Heart right ventricle (tissue), 16 donors: Measurements from ENCODE around the gene ASXL3. TPM values are rescaled to one million over a fixed set of nuclear protein-coding genes. Genes with fewer than 3 reads are reported as not detected.

ENCODE experiments used
- ATAC-seq, 8 donors: fragments of 200-7000 bp; cut with Tn5 transposase; one replicate each; pipeline ENCODE4 v1.9.1; 2020; ENCODE audit warnings: mild to moderate bottlenecking in 8 of 8, moderate library complexity in 8 of 8, moderate number of reproducible peaks in 1 of 8
- DNase-seq, 2 donors: peaks; one replicate each; pipeline ENCODE4 v3.0.0-alpha.2; 2020
- H3K27ac ChIP-seq, 10 donors: fragments of 200-600 bp; sonication (generic) in 2 of 10; one replicate each; pipeline versions ENCODE4 v1.5.0 to v1.8.0; 2020 to 2022; ENCODE audit warnings: mild to moderate bottlenecking in 3 of 10
- H3K27me3 ChIP-seq, 7 donors: fragments of 200-600 bp; one replicate each; pipeline ENCODE4 v1.8.0; 2021 to 2022; ENCODE audit warnings: mild to moderate bottlenecking in 2 of 7
- H3K36me3 ChIP-seq, 9 donors: fragments of 200-600 bp; sonication (generic) in 1 of 9; one replicate each; pipeline versions ENCODE4 v1.5.0 to v1.8.0; 2020 to 2022; ENCODE audit warnings: mild to moderate bottlenecking in 2 of 9
- H3K4me1 ChIP-seq, 9 donors: fragments of 200-600 bp; sonication (generic) in 1 of 9; one replicate each; pipeline versions ENCODE4 v1.5.0 to v1.8.0; 2020 to 2022; ENCODE audit warnings: mild to moderate bottlenecking in 4 of 9
- H3K4me3 ChIP-seq, 10 donors: fragments of 200-600 bp; sonication (generic) in 2 of 10; one replicate each; pipeline versions ENCODE4 v1.5.0 to v1.8.0; 2020 to 2022; ENCODE audit warnings: mild to moderate bottlenecking in 7 of 10, moderate library complexity in 2 of 10
- H3K9me3 ChIP-seq, 11 donors: fragments of 200-600 bp in 10 of 11; sonication (generic) in 2 of 11; one replicate each; pipeline versions ENCODE4 v1.5.0 to v1.8.0; 2013 to 2022; ENCODE audit warnings: mild to moderate bottlenecking in 2 of 11, control low read depth in 1 of 11, moderate library complexity in 1 of 11
- CTCF ChIP-seq, 9 donors: fragments of 200-600 bp; sonication (generic) in 2 of 9; IDR thresholded peaks; one replicate each; pipeline versions ENCODE4 v1.5.0 to v1.8.0; 2021 to 2022; ENCODE audit warnings: antibody characterized with exemption in 9 of 9, mild to moderate bottlenecking in 5 of 9, moderate library complexity in 1 of 9
- WGBS, 2 donors: extraction: QIAGEN DNeasy Blood & Tissue Kit; methylation state at CpG; one replicate each; pipeline ENCODE4 v1.1.7; 2013; ENCODE audit warnings: inconsistent platforms in 1 of 2; 5-methylcytosine and 5-hydroxymethylcytosine counted together
- intact Hi-C, 10 donors: fragments of 100-400 bp; cut with DNase I; formaldehyde crosslinking; loops; one replicate each; pipeline versions ENCODE4 v1.11.1 to v1.14.2; 2022
- polyA plus RNA-seq, 2 donors: library from polyadenylated mRNA; stranded (reverse); fragments of 200-250 nt; gene quantifications; one replicate each; pipeline ENCODE4 v1.2.3, GENCODE V29; 2013
- total RNA-seq, 10 donors: library from RNA; stranded (reverse); fragmentation: NEBNext Ultra II Directional in 3 of 10; extraction: Animal tissue kit (Norgen Biotek cat#: 25700) in 3 of 10; gene quantifications; one replicate each; pipeline versions ENCODE4 v1.2.1 to v1.2.4, GENCODE V29; 2021 to 2023
- donor health status: Arrhythmogenic right ventricular cardiomyopathy.
- donor health status: ischemic (EF 13 %, LVEDD 7.1; RV severe dilation, severe dysfunction).
- donor health status: healthy with polysubstance abuse.
- donor health status: DM: no; HTN: yes; CAD: no.
- donor health status: DM: no; HTN: no; CAD: no.
- donor health status: ischemic (EF 25% LVEDD 6.9; RV normal size, moderate dysfunction).
- donor health status: ischemic (EF 25% LVEDD 5.7; RV mildly dilated, moderate dysfunction).
- donor health status: healthy.
- donor health status: DM: yes; HTN: yes; CAD: no.
- donor health status: Ischemic cardiomyopathy.
- donor health status: ischemic (EF 35%, LVEDD 5.7; RV mildly dilated, moderate dysfunction).
- donor health status: nonischemic (EF 11% LVEDD 7.7; RV severe dilation, severe dysfunction).
- donor health status: DM: yes; HTN: yes; CAD: no.
- donor health status: PGD.
- donor health status: ischemic (EF 29% LVEDD 5.4; RV normal size, mild dysfunction).
- donor health status: nonischemic (EF 23%, LVEDD 6.1; RV moderate dilation, normal function).

Gene ASXL3
- total and polyA plus RNA-seq, 12 donors: 0.12 to 8.1 (median 4.3) TPM

DNA sequence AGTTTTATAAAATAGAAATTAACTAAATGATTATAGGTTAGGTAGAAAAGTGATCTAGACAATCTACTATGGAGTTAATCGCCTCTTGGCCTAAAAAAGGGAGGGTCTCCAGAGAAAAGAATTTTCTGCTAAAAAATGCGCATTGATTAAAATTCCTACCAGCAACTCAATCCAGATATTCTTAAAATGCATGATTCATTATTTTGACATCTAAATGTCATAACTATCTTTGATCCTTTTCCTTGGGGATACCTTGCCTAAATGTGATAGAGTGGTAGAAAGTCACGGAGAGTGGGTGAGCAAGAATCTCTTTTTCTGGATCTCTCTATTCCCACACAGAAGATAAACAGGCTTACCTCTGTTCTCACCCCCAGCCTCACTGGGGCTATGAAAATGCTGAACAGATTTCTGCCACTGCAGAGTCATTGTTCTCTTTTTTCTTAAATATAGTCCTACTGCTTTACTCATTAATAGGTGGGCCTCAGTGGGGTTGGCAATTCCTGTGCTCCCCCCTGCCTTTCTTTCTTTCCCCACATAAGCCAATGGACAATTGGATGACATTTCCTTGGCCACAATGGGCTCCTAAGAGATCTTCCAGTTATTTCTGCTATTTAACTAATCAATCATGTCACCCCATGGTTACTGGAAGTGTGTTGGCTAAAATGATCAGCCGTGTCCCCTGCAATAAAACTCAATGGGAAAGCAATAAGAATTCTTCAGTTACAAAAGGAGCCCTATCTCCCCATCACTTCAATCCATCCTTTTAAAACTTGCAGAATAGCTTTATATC, 5.8 kb upstream of the ASXL3 start:
- H3K9me3 ChIP-seq: peaks cover 0 to 7% (median 0%) of the 10 kb centered on the region in 11 donors
- ATAC-seq (no peak), DNase-seq (no peak)
- intact Hi-C loops: no loop called here
- 94 to 98% methylated on average over 4 of the region's 4 CpGs for WGBS, 2 donors
- no peak for TF ChIP-seq CTCF (IDR thresholded peaks at IDR 0.05)
- H3K4me3 ChIP-seq: no peak overlapping the region
- H3K4me1 ChIP-seq: peaks cover 0 to 5% (median 0%) of the 10 kb centered on the region in 9 donors
- no peak overlapping the region for H3K27ac ChIP-seq
- peaks cover 0 to 10% (median 0%) of the 10 kb centered on the region in 7 donors for H3K27me3 ChIP-seq
- H3K36me3 ChIP-seq: no peaks in the 10 kb centered on the region

DNA sequence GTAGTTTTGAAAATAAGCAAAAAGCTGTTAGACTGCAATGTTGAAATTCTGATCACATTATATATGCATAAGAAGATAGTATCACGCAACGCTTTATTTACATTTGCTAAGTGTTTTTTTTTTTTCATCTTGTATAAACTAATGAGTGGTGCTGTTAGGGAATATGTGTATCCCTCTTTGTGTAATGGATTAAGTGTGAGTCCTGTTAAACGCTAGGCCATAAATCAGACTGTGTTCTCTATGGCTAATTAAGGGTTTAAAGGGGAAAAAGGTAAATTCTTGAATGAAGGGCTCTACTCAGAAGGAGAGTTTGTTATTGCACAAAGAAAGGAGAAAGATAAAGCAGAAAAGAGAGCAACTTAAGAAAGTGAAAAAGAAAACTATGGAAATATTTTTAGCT, 4.8 kb upstream of the ASXL3 start:
- no peak overlapping the region for H3K4me3 ChIP-seq
- peaks cover 0 to 17% (median 0%) of the 10 kb centered on the region in 7 donors for H3K27me3 ChIP-seq
- TF ChIP-seq CTCF (IDR thresholded peaks at IDR 0.05): no peak
- H3K4me1 ChIP-seq: peaks cover 0 to 10% (median 0%) of the 10 kb centered on the region in 9 donors
- H3K36me3 ChIP-seq: no peaks in the 10 kb centered on the region
- 96 to 98% methylated on average over 3 of the region's 3 CpGs for WGBS, 2 donors
- ATAC-seq: no peak
- intact Hi-C loops: no loop called here
- H3K27ac ChIP-seq: no peak overlapping the region
- DNase-seq: no peak
- no peaks in the 10 kb centered on the region for H3K9me3 ChIP-seq

DNA sequence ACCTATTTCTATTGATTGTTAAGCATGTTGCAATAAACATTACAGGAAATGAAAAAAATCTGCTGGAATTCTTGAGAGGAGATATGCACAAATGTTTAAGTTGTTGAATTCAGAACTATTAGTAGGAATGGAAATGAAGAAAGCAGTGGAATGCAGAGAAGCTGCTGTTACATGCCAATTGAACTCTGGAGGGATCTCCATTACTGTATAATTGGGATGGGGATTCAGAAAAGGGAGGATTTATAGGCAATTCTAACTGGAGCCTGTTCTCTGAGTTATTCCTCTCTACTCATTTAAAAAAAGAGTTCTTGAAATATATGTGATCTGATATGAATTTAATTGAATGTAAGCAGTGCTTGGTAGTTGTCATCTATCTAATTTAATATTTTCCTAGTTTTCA, 2.6 kb upstream of the ASXL3 start:
- peaks cover 0 to 35% (median 0%) of the 10 kb centered on the region in 7 donors for H3K27me3 ChIP-seq
- TF ChIP-seq CTCF (IDR thresholded peaks at IDR 0.05): no peak
- ATAC-seq (no peak), DNase-seq (no peak)
- intact Hi-C loops: no loop called here
- H3K9me3 ChIP-seq: no peaks in the 10 kb centered on the region
- H3K4me3 ChIP-seq: no peak overlapping the region
- peaks cover 0 to 10% (median 0%) of the 10 kb centered on the region in 9 donors for H3K4me1 ChIP-seq
- H3K27ac ChIP-seq: no peak overlapping the region
- no peaks in the 10 kb centered on the region for H3K36me3 ChIP-seq

GRCh38 chr18:33576999-33577646, 896 bp upstream of the ASXL3 start:
- WGBS, 2 donors: 11 to 14% methylated on average over 5 of the region's 5 CpGs
- peak overlapping the region; percentile 33 to 85 (median 68) for H3K4me3 ChIP-seq
- H3K36me3 ChIP-seq: no peaks in the 10 kb centered on the region
- intact Hi-C loops: no loop called here
- H3K9me3 ChIP-seq: no peaks in the 10 kb centered on the region
- no peak for TF ChIP-seq CTCF (IDR thresholded peaks at IDR 0.05)
- peak overlapping the region; percentile 49 to 94 (median 88) for H3K27ac ChIP-seq
- H3K4me1 ChIP-seq: peaks cover 0 to 19% (median 0%) of the 10 kb centered on the region in 9 donors
- H3K27me3 ChIP-seq: peaks cover 0 to 36% (median 0%) of the 10 kb centered on the region in 7 donors
- no peak for ATAC-seq
- DNase-seq: no peak
